Keratinocyte (primary cell): ENCODE results near the gene FAM20C.

Experiments
- CTCF ChIP-seq, 3 experiments: IDR thresholded peaks in 1 of 3; conservative IDR thresholded peaks in 1 of 3; optimal IDR thresholded peaks in 1 of 3; 2 replicates in 2 of 3; 3 replicates in 1 of 3; pipeline versions ENCODE3 to v1.5.1; 2011; ENCODE audit warnings: low read length in 3 of 3, mild to moderate bottlenecking in 3 of 3, moderate library complexity in 2 of 3, control low read depth in 1 of 3, inconsistent platforms in 1 of 3; ENCODE audit not compliant: insufficient read depth in 2 of 3; ENCODE audit errors: extremely low read depth in 1 of 3
- EZH2 ChIP-seq: IDR thresholded peaks from one replicate; pipeline ENCODE4 v1.6.1; 2012; ENCODE audit warnings: inconsistent platforms, mild to moderate bottlenecking, low read length, moderate library complexity

DNA sequence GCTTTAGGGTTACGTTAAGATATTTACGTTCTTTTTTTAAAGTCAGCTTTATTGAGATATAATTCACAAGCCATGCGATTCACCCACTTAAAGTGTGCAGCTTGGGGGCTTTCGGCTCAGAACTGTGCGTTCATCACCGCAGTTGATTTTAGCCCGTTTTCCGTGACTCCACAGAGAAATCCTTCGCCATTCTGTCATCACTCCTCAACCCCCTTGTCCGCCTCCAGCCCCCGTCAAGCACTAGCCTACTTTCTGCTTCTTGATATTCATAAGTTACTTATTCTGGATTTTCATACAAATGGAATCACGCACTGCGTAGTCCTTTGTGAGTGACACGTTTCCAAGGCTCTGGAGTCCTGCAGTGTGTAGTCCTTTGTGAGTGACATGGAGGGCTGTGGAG is 20.4 kb downstream of the FAM20C start:
- no peak for TF ChIP-seq CTCF (optimal IDR thresholded peaks at IDR 0.05 in 1 of 3, IDR thresholded peaks at IDR 0.05 in 1 of 3, conservative IDR thresholded peaks at IDR 0.05 in 1 of 3; ENCODE audit: extremely low read depth in 1 of 3, insufficient read depth in 2 of 3, low read length in 3 of 3)
- TF ChIP-seq EZH2, result no peak
